Stimulated activated CD8-positive, alpha-beta memory T cell treated with anti-CD3 and anti-CD28 coated beads, Interleukin-15, amount 100 ng/mL, for 24 hours (primary cell): ENCODE measurements around the gene BTN2A1.

Source experiments
- DNase-seq: peaks from one replicate; pipeline ENCODE4 v3.0.0-alpha.2; 2020; ENCODE audit warnings: low read depth

BTN2A1 gene

GRCh38 chr6:26468829-26469228 lies 11.1 kb downstream of the BTN2A1 start:
- no peak for DNase-seq

GRCh38 chr6:26470643-26471042 lies 12.9 kb downstream of the BTN2A1 start:
- DNase-seq: no peak

GRCh38 chr6:26471970-26472369 lies 14.2 kb downstream of the BTN2A1 start:
- no peak for DNase-seq

- no peak for DNase-seq
Observed at GRCh38 chr6:26472549-26473290, 15.0 kb downstream of the BTN2A1 start.

GRCh38 chr6:26473429-26473757 lies 15.6 kb downstream of the BTN2A1 start:
- no peak for DNase-seq

GRCh38 chr6:26473758-26474438 lies 16.1 kb downstream of the BTN2A1 start:
- DNase-seq: peak; percentile 17

GRCh38 chr6:26474439-26474881 lies 16.7 kb downstream of the BTN2A1 start:
- DNase-seq: no peak

GRCh38 chr6:26475823-26476729 lies 18.3 kb downstream of the BTN2A1 start:
- no peak for DNase-seq

- DNase-seq: no peak
Observed at GRCh38 chr6:26476896-26477295, 19.1 kb downstream of the BTN2A1 start.

- DNase-seq: no peak
Observed at GRCh38 chr6:26477426-26477825, 19.7 kb downstream of the BTN2A1 start.

GRCh38 chr6:26478100-26478984 lies 20.6 kb downstream of the BTN2A1 start:
- no peak for DNase-seq

GRCh38 chr6:26478985-26479278 lies 21.2 kb downstream of the BTN2A1 start:
- no peak for DNase-seq

GRCh38 chr6:26482338-26482737 lies 24.6 kb downstream of the BTN2A1 start:
- no peak for DNase-seq

GRCh38 chr6:26483727-26484126 lies 26.0 kb downstream of the BTN2A1 start:
- no peak for DNase-seq

- no peak for DNase-seq
Observed at GRCh38 chr6:26484161-26484560, 26.4 kb downstream of the BTN2A1 start.

GRCh38 chr6:26485112-26485780 lies 27.5 kb downstream of the BTN2A1 start:
- no peak for DNase-seq

GRCh38 chr6:26486358-26486757 lies 28.6 kb downstream of the BTN2A1 start:
- DNase-seq: no peak

- no peak for DNase-seq
Observed at GRCh38 chr6:26487466-26487865, 29.7 kb downstream of the BTN2A1 start.

GRCh38 chr6:26489996-26490964 lies 32.5 kb downstream of the BTN2A1 start:
- no peak for DNase-seq

- no peak for DNase-seq
Observed at GRCh38 chr6:26491604-26492003, 33.8 kb downstream of the BTN2A1 start.
